Aorta (tissue), 5 donors: Measurements from ENCODE around the gene IQGAP2. TPM values are rescaled to one million over a fixed set of nuclear protein-coding genes. Genes with fewer than 3 reads are reported as not detected.

Source experiments
- ATAC-seq: fragments of 200-7000 bp; cut with Tn5 transposase; one replicate; pipeline ENCODE4 v1.9.1; 2022; ENCODE audit warnings: moderate library complexity; ENCODE audit not compliant: low FRiP score
- DNase-seq, 2 donors: peaks; one replicate each; pipeline ENCODE4 v3.0.0-alpha.2; 2020
- H3K27ac ChIP-seq, 2 donors: one replicate each; pipeline ENCODE4 v1.5.1; 2013; ENCODE audit warnings: low read length in 2 of 2, mild to moderate bottlenecking in 2 of 2, moderate library complexity in 2 of 2, control low read depth in 1 of 2, inconsistent platforms in 1 of 2, low read depth in 1 of 2
- H3K27me3 ChIP-seq, 2 donors: one replicate each; pipeline ENCODE4 v1.6.1; 2013; ENCODE audit warnings: control low read depth in 1 of 2, low read length in 1 of 2, mild to moderate bottlenecking in 1 of 2, moderate library complexity in 1 of 2; ENCODE audit not compliant: insufficient read depth in 2 of 2, control insufficient read depth in 1 of 2
- H3K36me3 ChIP-seq, 2 donors: one replicate each; pipeline ENCODE4 v1.6.1; 2013; ENCODE audit warnings: control low read depth in 1 of 2, low read length in 1 of 2, mild to moderate bottlenecking in 1 of 2; ENCODE audit not compliant: insufficient read depth in 2 of 2, control insufficient read depth in 1 of 2
- H3K4me1 ChIP-seq, 2 donors: one replicate each; pipeline ENCODE4 v1.6.1; 2013; ENCODE audit warnings: low read length in 2 of 2, control low read depth in 1 of 2, mild to moderate bottlenecking in 1 of 2, moderate library complexity in 1 of 2; ENCODE audit not compliant: insufficient read depth in 2 of 2, control insufficient read depth in 1 of 2
- H3K4me3 ChIP-seq, 2 donors: one replicate each; pipeline ENCODE4 v1.5.1; 2013; ENCODE audit warnings: low read length in 2 of 2, control low read depth in 1 of 2, mild to moderate bottlenecking in 1 of 2
- H3K9me3 ChIP-seq: one replicate; pipeline ENCODE4 v1.6.1; 2013; ENCODE audit warnings: mild to moderate bottlenecking, low read length; ENCODE audit not compliant: control insufficient read depth
- WGBS, 2 donors: extraction: QIAGEN DNeasy Blood & Tissue Kit; methylation state at CpG; one replicate each; pipeline ENCODE4 v1.1.7; 2013; 5-methylcytosine and 5-hydroxymethylcytosine counted together
- intact Hi-C, 2 donors: fragments of 100-400 bp; cut with DNase I; formaldehyde crosslinking; loops; one replicate each; pipeline versions ENCODE4 v1.14.2 to v1.15.0; 2022
- polyA plus RNA-seq, 2 donors: library from polyadenylated mRNA; stranded (reverse); fragments of 200-250 nt; gene quantifications; one replicate each; pipeline ENCODE4 v1.2.3, GENCODE V29; 2013
- total RNA-seq, 2 donors: library from RNA; stranded (reverse); fragmentation: NEBNext Ultra II Directional; extraction: Animal tissue kit (Norgen Biotek cat#: 25700); gene quantifications; one replicate each; pipeline ENCODE4 v1.2.1, GENCODE V29; 2021
- donor health status: healthy with polysubstance abuse.
- donor health status: Bipolar disorder and iron deficiency.
- donor health status: DM: no; HTN: no; CAD: no.
- donor health status: DM: no; HTN: no; CAD: no.
- donor health status: DM: yes; HTN: yes; CAD: no.

IQGAP2 gene
- total and polyA plus RNA-seq, 4 donors, result 2.6 to 40.2 (median 20.4) TPM

GRCh38 chr5:76479973-76480667 lies 77.0 kb downstream of the IQGAP2 start:
- H3K27me3 ChIP-seq, result no peaks in the 10 kb centered on the region
- no peaks in the 10 kb centered on the region for H3K9me3 ChIP-seq
- 60 to 71% methylated on average over 4 of the region's 4 CpGs for WGBS, 2 donors
- intact Hi-C loops, result no loop called here
- no peak overlapping the region for H3K27ac ChIP-seq
- no peaks in the 10 kb centered on the region for H3K4me1 ChIP-seq
- no peaks in the 10 kb centered on the region for H3K36me3 ChIP-seq
- ATAC-seq (no peak), DNase-seq (no peak)
- no peak overlapping the region for H3K4me3 ChIP-seq

DNA sequence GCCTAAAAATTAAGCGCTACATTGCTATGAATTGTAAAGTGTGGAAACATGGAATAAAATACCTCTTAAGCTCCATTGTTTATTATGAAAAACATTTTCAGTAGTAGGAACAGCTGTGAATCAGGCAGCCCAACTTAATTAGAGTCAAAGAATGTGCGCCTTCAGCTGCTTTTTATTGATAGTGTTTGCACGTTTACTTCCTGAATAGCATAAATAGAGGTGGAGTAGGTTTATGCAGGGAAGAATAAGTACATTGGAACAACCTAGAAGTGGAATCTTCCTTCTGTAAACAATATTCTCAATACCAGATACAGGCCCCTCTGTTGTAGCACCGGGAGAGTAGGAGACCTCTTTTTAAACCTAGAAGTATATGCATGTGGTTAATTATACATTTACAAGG lies 79.9 kb downstream of the IQGAP2 start:
- WGBS, 2 donors, result 75 to 83% methylated on average over 4 of the region's 4 CpGs
- ATAC-seq (no peak), DNase-seq (no peak)
- peaks cover 2% of the 10 kb centered on the region for H3K9me3 ChIP-seq
- H3K27ac ChIP-seq, result no peak overlapping the region
- no peaks in the 10 kb centered on the region for H3K4me1 ChIP-seq
- H3K36me3 ChIP-seq, result no peaks in the 10 kb centered on the region
- H3K4me3 ChIP-seq, result no peak overlapping the region
- H3K27me3 ChIP-seq, result no peaks in the 10 kb centered on the region
- intact Hi-C loops, result no loop called here

- DNase-seq (no peak), ATAC-seq (no peak)
- H3K4me1 ChIP-seq, result no peaks in the 10 kb centered on the region
- no peak overlapping the region for H3K27ac ChIP-seq
- 65 to 74% methylated on average over 5 of the region's 5 CpGs for WGBS, 2 donors
- H3K27me3 ChIP-seq, result no peaks in the 10 kb centered on the region
- H3K9me3 ChIP-seq, result peaks cover 2% of the 10 kb centered on the region
- H3K36me3 ChIP-seq, result no peaks in the 10 kb centered on the region
- H3K4me3 ChIP-seq, result no peak overlapping the region
- intact Hi-C loops, result no loop called here
Observed at GRCh38 chr5:76483433-76483832, 80.3 kb downstream of the IQGAP2 start.

GRCh38 chr5:76483881-76484280 lies 80.8 kb downstream of the IQGAP2 start:
- 77 to 82% methylated on average over 4 of the region's 4 CpGs for WGBS, 2 donors
- no peak for ATAC-seq
- no peak overlapping the region for H3K4me3 ChIP-seq
- intact Hi-C loops, result no loop called here
- no peak for DNase-seq
- no peaks in the 10 kb centered on the region for H3K4me1 ChIP-seq
- H3K27me3 ChIP-seq, result no peaks in the 10 kb centered on the region
- peaks cover 2% of the 10 kb centered on the region for H3K9me3 ChIP-seq
- H3K27ac ChIP-seq, result no peak overlapping the region
- H3K36me3 ChIP-seq, result no peaks in the 10 kb centered on the region

DNA sequence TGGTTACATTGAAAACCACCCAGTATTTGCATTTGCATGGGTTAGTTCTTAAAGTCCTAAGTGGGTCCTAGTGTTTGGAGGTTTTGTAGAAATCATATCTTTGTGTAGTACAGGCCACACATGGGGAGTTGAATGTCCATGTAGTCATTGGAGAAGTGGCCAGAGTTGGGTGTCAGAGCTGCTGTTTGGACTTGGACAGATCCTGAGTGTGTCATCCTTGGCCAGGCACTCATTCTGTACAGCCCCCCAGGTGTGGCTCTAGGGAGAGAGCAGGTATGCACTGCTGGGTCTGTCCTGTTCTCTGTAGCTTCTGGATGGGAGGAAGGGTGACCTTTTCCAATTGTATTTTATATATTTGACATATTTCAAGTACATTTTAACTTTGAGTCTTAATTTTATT lies 82.4 kb downstream of the IQGAP2 start:
- intact Hi-C loops, result no loop called here

DNA sequence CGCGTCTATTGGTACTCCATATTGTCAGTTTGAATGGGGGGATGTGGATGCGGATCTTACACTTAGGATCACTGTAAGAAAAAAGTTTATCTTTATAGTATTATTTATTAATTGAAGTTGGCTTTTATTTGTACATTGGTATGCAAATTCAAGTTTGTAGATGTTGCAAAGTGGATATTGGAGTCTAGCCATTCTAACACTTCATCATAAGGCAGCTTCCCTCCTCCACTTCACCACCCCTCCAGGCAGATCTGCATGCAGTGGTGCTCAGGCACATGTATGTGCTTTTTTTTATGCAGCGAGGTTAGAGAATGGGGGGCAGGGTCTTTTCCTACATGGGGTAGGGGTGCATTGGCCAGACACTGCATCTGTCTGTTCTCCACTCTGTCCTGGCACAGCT lies 84.3 kb downstream of the IQGAP2 start:
- 95 to 96% methylated on average over 4 of the region's 4 CpGs for WGBS, 2 donors
- Histone ChIP-seq H3K27ac (no peak overlapping the region), H3K9me3 (peaks cover 2% of the 10 kb centered on the region), H3K36me3 (no peaks in the 10 kb centered on the region), H3K4me1 (no peaks in the 10 kb centered on the region), H3K4me3 (no peak overlapping the region), H3K27me3 (no peaks in the 10 kb centered on the region)
- DNase-seq (no peak), ATAC-seq (no peak)
- intact Hi-C loops, result no loop called here

More for the DNA sequence above, 82.4 kb downstream of the IQGAP2 start:
- Histone ChIP-seq H3K4me3 (no peak overlapping the region), H3K27ac (no peak overlapping the region), H3K9me3 (peaks cover 2% of the 10 kb centered on the region), H3K4me1 (no peaks in the 10 kb centered on the region), H3K27me3 (no peaks in the 10 kb centered on the region), H3K36me3 (no peaks in the 10 kb centered on the region)
- no peak for DNase-seq
- no peak for ATAC-seq

- H3K27ac ChIP-seq, result no peak overlapping the region
- no peak for DNase-seq
- intact Hi-C loops, result no loop called here
- ATAC-seq, result no peak
- no peaks in the 10 kb centered on the region for H3K27me3 ChIP-seq
- peaks cover 2% of the 10 kb centered on the region for H3K9me3 ChIP-seq
- no peaks in the 10 kb centered on the region for H3K4me1 ChIP-seq
- H3K36me3 ChIP-seq, result no peaks in the 10 kb centered on the region
- H3K4me3 ChIP-seq, result no peak overlapping the region
- WGBS, 2 donors, result 91 to 100% methylated on average over 1 of the region's 1 CpG
Observed at GRCh38 chr5:76487821-76488220, 84.7 kb downstream of the IQGAP2 start.

DNA sequence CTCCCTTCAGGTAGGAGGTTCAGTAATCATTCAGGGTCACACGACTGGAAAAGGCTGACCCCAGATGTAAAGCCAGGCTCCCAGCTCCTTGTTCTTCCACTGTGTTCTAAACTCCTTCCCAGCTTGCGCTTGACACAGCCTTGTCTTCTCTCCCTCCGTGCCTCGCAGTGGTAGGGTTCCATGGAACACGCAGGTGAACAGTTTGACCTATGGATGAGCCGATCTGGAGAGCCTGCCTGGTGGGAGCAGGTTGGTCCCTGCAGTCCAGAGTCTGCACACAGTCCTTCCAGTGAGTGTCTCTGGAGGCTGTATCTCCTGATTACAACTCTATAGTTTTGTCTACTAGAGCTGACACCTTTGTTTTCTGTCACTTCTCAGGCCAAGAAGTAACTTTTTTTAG lies 85.9 kb downstream of the IQGAP2 start:
- Histone ChIP-seq H3K4me1 (no peaks in the 10 kb centered on the region), H3K27me3 (no peaks in the 10 kb centered on the region), H3K36me3 (no peaks in the 10 kb centered on the region), H3K4me3 (no peak overlapping the region), H3K9me3 (peaks cover 2% of the 10 kb centered on the region), H3K27ac (no peak overlapping the region)
- DNase-seq, result no peak
- WGBS, 2 donors, result 83 to 84% methylated on average over 6 of the region's 6 CpGs
- intact Hi-C loops, result no loop called here
- no peak for ATAC-seq

GRCh38 chr5:76489877-76490688 lies 87.0 kb downstream of the IQGAP2 start:
- DNase-seq (no peak), ATAC-seq (no peak)
- H3K27ac ChIP-seq, result no peak overlapping the region
- no peak overlapping the region for H3K4me3 ChIP-seq
- intact Hi-C loops, result no loop called here
- peaks cover 2% of the 10 kb centered on the region for H3K9me3 ChIP-seq
- no peaks in the 10 kb centered on the region for H3K4me1 ChIP-seq
- H3K36me3 ChIP-seq, result no peaks in the 10 kb centered on the region
- no peaks in the 10 kb centered on the region for H3K27me3 ChIP-seq
- WGBS, 2 donors, result 72 to 81% methylated on average over 7 of the region's 7 CpGs
